Measurements from ENCODE around the gene CDHR3.

DNA sequence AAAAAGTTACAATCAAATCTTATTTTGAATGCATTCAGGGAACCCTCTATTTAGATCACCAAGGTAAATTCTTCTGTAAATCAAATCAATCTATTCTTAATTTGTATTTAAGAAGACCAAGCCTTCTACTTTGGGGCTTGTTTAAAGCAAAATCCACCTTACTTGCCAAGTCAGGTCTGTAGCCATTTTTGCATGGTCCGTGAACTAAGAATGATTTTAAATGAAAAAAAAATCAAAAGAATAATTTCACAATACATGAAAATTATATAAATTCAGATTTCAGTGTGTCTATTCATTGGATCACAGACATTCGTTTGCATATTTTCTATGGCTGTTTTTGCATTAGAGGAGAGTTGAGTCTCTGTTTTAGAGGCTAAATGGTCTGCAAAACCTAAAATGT, 89.6 kb downstream of the CDHR3 start:
- TF ChIP-seq, protein P1, sequence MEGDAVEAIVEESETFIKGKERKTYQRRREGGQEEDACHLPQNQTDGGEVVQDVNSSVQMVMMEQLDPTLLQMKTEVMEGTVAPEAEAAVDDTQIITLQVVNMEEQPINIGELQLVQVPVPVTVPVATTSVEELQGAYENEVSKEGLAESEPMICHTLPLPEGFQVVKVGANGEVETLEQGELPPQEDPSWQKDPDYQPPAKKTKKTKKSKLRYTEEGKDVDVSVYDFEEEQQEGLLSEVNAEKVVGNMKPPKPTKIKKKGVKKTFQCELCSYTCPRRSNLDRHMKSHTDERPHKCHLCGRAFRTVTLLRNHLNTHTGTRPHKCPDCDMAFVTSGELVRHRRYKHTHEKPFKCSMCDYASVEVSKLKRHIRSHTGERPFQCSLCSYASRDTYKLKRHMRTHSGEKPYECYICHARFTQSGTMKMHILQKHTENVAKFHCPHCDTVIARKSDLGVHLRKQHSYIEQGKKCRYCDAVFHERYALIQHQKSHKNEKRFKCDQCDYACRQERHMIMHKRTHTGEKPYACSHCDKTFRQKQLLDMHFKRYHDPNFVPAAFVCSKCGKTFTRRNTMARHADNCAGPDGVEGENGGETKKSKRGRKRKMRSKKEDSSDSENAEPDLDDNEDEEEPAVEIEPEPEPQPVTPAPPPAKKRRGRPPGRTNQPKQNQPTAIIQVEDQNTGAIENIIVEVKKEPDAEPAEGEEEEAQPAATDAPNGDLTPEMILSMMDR (IDR thresholded peaks at IDR 0.05) = no peak
- TF ChIP-seq POLR2AphosphoS5 (IDR thresholded peaks at IDR 0.05; ENCODE audit: low read depth, low read length) (no peak), SIN3A (IDR thresholded peaks at IDR 0.05; ENCODE audit: borderline replicate concordance, insufficient read depth, low read depth, low read length) (no peak)
- TF ChIP-seq, protein P2, sequence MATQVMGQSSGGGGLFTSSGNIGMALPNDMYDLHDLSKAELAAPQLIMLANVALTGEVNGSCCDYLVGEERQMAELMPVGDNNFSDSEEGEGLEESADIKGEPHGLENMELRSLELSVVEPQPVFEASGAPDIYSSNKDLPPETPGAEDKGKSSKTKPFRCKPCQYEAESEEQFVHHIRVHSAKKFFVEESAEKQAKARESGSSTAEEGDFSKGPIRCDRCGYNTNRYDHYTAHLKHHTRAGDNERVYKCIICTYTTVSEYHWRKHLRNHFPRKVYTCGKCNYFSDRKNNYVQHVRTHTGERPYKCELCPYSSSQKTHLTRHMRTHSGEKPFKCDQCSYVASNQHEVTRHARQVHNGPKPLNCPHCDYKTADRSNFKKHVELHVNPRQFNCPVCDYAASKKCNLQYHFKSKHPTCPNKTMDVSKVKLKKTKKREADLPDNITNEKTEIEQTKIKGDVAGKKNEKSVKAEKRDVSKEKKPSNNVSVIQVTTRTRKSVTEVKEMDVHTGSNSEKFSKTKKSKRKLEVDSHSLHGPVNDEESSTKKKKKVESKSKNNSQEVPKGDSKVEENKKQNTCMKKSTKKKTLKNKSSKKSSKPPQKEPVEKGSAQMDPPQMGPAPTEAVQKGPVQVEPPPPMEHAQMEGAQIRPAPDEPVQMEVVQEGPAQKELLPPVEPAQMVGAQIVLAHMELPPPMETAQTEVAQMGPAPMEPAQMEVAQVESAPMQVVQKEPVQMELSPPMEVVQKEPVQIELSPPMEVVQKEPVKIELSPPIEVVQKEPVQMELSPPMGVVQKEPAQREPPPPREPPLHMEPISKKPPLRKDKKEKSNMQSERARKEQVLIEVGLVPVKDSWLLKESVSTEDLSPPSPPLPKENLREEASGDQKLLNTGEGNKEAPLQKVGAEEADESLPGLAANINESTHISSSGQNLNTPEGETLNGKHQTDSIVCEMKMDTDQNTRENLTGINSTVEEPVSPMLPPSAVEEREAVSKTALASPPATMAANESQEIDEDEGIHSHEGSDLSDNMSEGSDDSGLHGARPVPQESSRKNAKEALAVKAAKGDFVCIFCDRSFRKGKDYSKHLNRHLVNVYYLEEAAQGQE (IDR thresholded peaks at IDR 0.05; ENCODE audit: insufficient read depth in 1 of 2, low read depth in 2 of 2, low read length in 1 of 2) = no peak

Data from Panc1 (cell line).